Keratinocyte (primary cell): ENCODE measurements around the gene HLF.

Experiments used
- CTCF ChIP-seq, 3 experiments: IDR thresholded peaks in 1 of 3; conservative IDR thresholded peaks in 1 of 3; optimal IDR thresholded peaks in 1 of 3; 2 replicates in 2 of 3; 3 replicates in 1 of 3; pipeline versions ENCODE3 to v1.5.1; 2011; ENCODE audit warnings: low read length in 3 of 3, mild to moderate bottlenecking in 3 of 3, moderate library complexity in 2 of 3, control low read depth in 1 of 3, inconsistent platforms in 1 of 3; ENCODE audit not compliant: insufficient read depth in 2 of 3; ENCODE audit errors: extremely low read depth in 1 of 3
- EZH2 ChIP-seq: IDR thresholded peaks from one replicate; pipeline ENCODE4 v1.6.1; 2012; ENCODE audit warnings: inconsistent platforms, mild to moderate bottlenecking, low read length, moderate library complexity

DNA sequence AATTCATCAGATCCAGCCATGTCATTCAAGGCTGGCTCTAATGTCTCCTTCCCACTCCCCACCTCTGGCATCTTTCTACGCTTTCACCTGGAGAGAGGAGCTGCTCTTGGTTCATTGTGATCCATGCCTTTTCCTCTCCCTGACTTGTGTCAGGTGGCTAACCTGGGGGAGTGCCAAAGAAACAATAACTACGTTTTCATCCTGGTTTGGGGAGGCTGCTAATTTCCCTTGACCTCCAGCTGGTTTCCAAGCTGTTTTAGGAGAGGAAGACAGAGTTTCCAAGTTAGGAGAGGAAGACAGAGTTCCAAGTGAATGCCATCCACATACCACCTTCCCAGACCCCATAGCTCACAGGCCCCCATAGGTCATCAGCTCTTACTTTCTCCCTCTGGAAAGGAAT, 40.0 kb upstream of the HLF start:
- TF ChIP-seq CTCF (optimal IDR thresholded peaks at IDR 0.05 in 1 of 3, IDR thresholded peaks at IDR 0.05 in 1 of 3, conservative IDR thresholded peaks at IDR 0.05 in 1 of 3; ENCODE audit: extremely low read depth in 1 of 3, insufficient read depth in 2 of 3, low read length in 3 of 3) (no peak), EZH2 (no peak)
